ENCODE results near the gene DLG2.

The DLG2 gene

DNA sequence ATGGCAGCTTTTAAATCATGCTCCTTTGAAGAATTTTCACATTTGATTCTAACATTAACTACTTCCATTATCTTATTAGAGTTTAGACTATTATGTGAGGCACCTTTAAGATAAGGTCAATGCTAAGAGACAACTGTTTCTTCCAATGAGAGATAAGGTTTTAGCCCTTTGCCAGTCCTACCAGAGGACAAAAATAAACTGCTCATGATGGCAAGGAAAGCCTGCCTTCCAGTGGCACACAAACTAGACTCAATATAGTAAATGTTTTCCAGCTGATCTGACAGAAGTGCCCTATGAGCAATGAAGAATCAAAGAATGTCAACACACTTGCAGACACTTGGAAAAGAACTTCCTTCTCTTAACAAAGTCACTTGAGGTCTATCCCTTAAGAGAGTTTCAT, 1188.6 kb downstream of the DLG2 start:
- TF ChIP-seq, protein P1, sequence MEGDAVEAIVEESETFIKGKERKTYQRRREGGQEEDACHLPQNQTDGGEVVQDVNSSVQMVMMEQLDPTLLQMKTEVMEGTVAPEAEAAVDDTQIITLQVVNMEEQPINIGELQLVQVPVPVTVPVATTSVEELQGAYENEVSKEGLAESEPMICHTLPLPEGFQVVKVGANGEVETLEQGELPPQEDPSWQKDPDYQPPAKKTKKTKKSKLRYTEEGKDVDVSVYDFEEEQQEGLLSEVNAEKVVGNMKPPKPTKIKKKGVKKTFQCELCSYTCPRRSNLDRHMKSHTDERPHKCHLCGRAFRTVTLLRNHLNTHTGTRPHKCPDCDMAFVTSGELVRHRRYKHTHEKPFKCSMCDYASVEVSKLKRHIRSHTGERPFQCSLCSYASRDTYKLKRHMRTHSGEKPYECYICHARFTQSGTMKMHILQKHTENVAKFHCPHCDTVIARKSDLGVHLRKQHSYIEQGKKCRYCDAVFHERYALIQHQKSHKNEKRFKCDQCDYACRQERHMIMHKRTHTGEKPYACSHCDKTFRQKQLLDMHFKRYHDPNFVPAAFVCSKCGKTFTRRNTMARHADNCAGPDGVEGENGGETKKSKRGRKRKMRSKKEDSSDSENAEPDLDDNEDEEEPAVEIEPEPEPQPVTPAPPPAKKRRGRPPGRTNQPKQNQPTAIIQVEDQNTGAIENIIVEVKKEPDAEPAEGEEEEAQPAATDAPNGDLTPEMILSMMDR (IDR thresholded peaks at IDR 0.05; ENCODE audit: control insufficient read depth, extremely low read depth, insufficient read depth) = no peak
- no peak overlapping the region for H3K4me3 ChIP-seq (ENCODE audit: low read depth, low read length)
- DNase-seq (ENCODE audit: low read depth) = no peak

DNA sequence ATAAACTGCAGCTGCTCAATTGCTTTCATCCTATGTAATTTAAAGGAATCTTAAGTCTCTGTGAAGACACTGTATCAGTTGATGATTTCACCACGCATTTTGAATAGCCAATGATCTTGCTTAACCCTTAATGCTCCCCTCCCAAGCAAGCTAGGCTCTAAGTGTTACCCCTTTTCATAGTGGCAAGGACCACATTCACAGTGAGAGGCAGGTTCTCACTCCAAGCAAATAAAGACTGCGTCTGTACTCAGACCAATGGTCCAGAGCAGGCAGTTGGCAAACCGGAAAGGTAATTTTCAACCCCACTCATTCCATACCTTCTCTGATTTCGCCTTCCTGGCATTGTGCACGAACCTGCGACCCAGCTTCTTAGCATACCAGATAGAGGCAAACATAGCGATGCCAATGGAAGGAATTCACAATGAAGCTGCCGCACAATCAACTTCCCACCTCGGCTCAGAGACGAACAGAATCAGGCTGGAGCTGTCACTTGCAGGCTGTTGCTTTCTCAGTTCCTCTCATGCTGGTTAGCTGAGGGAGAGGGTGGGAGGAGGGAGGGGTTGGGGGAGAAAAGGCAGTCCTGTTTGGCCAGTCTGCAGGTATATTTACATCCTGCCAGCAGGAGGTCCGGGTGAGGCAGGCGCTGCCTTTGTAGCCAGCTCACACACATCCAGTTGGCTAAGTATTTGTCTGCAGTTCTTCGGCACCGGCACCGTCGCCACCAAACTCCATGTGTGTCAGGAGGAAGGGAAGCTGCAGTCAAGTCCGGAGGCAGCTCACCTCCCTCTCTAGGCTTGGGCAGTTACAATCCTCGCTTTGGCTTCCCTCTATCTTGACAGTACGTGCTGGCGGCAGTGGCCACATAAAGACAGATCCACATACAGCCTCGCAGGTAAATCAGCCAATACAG, 1189.8 kb downstream of the DLG2 start:
- TF ChIP-seq, protein P1 (IDR thresholded peaks at IDR 0.05; ENCODE audit: control insufficient read depth, extremely low read depth, insufficient read depth) = no peak
- peak overlapping the region; percentile 32 for H3K4me3 ChIP-seq (ENCODE audit: low read depth, low read length)
- peak; percentile 71 for DNase-seq (ENCODE audit: low read depth)

DNA sequence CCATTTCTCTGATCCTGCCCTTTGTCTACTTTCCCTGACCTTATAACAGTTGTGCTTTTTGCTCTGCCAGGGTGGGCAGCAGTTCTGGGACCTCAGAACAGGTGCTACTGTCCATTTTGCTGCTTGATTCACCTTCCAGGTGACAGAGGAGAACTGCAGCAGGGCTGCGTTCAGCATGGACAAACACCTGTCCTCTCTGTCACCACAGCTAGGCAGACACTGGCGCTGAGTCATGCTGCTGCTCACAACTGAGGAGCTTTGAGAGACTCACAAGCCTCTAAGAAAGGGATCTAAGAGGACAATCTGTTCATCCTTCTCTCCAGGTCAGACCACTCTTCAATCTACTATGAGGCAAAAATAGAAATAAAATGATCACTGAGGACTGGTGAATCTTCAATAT, 1196.5 kb downstream of the DLG2 start:
- DNase-seq (ENCODE audit: low read depth) = no peak
- TF ChIP-seq, protein P1 (IDR thresholded peaks at IDR 0.05; ENCODE audit: control insufficient read depth, extremely low read depth, insufficient read depth) = no peak
- no peak overlapping the region for H3K4me3 ChIP-seq (ENCODE audit: low read depth, low read length)

DNA sequence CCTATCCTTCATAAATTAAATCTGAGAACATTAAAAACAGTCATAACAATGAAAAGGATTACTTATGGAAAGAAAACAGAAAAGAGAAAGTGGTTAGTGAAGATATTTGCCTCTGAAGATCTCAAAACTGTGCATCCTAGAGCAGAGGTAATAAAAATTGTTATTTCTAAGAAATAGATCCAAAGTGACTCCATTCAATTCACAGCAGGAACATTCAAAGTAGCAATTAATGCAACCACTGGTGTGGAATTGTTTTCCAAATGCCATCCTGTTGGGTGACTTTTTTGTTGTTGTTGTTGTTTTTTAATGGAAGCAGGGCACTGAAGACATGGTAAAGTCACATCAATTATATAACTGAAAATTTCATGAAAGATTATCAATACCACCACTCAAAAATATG, 1201.5 kb downstream of the DLG2 start:
- no peak overlapping the region for H3K4me3 ChIP-seq (ENCODE audit: low read depth, low read length)
- TF ChIP-seq, protein P1 (IDR thresholded peaks at IDR 0.05; ENCODE audit: control insufficient read depth, extremely low read depth, insufficient read depth) = no peak
- no peak for DNase-seq (ENCODE audit: low read depth)

DNA sequence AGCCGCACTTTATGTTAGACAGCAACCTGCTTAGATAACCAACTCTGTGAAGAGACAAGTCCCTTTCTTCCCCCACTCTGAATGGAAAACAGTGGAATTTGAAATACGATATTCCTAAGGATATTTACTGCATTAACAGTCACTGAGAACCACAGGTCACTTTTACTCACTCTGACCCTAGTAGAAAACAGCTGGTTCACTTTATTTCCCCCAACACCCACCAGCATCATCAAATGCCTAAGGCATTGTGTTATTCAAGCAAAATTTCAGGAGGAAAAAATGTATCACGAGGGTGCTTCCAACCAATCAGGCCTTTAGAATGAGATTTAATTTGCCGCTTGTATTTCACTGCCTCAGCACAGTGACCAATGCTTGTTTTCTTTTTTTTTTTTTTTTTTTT, 1206.9 kb downstream of the DLG2 start:
- TF ChIP-seq, protein P1 (IDR thresholded peaks at IDR 0.05; ENCODE audit: control insufficient read depth, extremely low read depth, insufficient read depth) = no peak
- DNase-seq (ENCODE audit: low read depth) = no peak
- no peak overlapping the region for H3K4me3 ChIP-seq (ENCODE audit: low read depth, low read length)

DNA sequence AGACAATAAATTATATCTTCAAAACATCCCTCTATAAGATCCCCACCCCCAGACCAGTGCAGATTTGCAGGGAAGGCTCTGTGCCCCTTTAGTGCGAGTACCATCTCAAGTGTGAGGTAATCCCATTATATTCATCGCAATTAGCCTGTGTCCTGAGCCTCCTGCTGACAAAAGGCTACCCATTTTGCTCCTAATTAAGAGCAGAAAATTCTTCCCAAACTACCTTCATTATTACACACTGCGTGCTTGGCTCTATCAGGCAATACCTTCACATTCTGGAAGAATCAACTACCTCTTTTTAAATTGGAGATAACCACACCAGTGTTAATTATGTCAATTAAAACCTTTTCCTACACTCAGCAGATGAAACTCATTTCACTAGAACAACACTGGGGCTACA, 1207.5 kb downstream of the DLG2 start:
- no peak for DNase-seq (ENCODE audit: low read depth)

More for the DNA sequence above, 1207.5 kb downstream of the DLG2 start:
- H3K4me3 ChIP-seq (ENCODE audit: low read depth, low read length) = no peak overlapping the region
- TF ChIP-seq, protein P1 (IDR thresholded peaks at IDR 0.05; ENCODE audit: control insufficient read depth, extremely low read depth, insufficient read depth) = no peak
